Stimulated activated CD8-positive, alpha-beta memory T cell treated with anti-CD3 and anti-CD28 coated beads, Interleukin-7, amount 100 ng/mL, for 4 hours (primary cell): ENCODE measurements around the gene GNAI3.

Experiments used
- DNase-seq, 2 donors: peaks; one replicate each; pipeline ENCODE4 v3.0.0-alpha.2; 2020; ENCODE audit warnings: low read depth in 2 of 2

GNAI3 gene

GRCh38 chr1:109527098-109527811 lies 21.2 kb upstream of the GNAI3 start:
- DNase-seq, result no peak

GRCh38 chr1:109527846-109528695 lies 20.3 kb upstream of the GNAI3 start:
- no peak for DNase-seq

- no peak for DNase-seq
These were observed 19.7 kb upstream of the GNAI3 start for GRCh38 chr1:109528712-109529111.

GRCh38 chr1:109529881-109530456 lies 18.4 kb upstream of the GNAI3 start:
- DNase-seq, result no peak

GRCh38 chr1:109530457-109531087 lies 17.8 kb upstream of the GNAI3 start:
- DNase-seq, result no peak

- no peak for DNase-seq
These were observed 17.0 kb upstream of the GNAI3 start for GRCh38 chr1:109531380-109531779.

GRCh38 chr1:109531826-109532364 lies 16.5 kb upstream of the GNAI3 start:
- DNase-seq, result no peak

GRCh38 chr1:109532365-109533136 lies 15.9 kb upstream of the GNAI3 start:
- peak; percentile 72 to 85 for DNase-seq

- DNase-seq, result no peak
These were observed 14.0 kb upstream of the GNAI3 start for GRCh38 chr1:109534307-109534858.

GRCh38 chr1:109535481-109535880 lies 12.9 kb upstream of the GNAI3 start:
- DNase-seq, result no peak

GRCh38 chr1:109535971-109536491 lies 12.4 kb upstream of the GNAI3 start:
- DNase-seq, result no peak

- no peak for DNase-seq
These were observed 10.8 kb upstream of the GNAI3 start for GRCh38 chr1:109537450-109538178.

- no peak for DNase-seq
These were observed 9.4 kb upstream of the GNAI3 start for GRCh38 chr1:109538827-109539555.

GRCh38 chr1:109539676-109540075 lies 8.7 kb upstream of the GNAI3 start, which contains the start of gene GPR61:
Gene GPR61 (plus strand): TSS chr1:109539872. CDS start chr1:109543023, 3,151 bp downstream.
- DNase-seq, result no peak

GRCh38 chr1:109541102-109541501 lies 7.3 kb upstream of the GNAI3 start:
- DNase-seq, result no peak

- DNase-seq, result no peak
These were observed 5.8 kb upstream of the GNAI3 start for GRCh38 chr1:109542657-109543056.

GRCh38 chr1:109543283-109543987 lies 5.0 kb upstream of the GNAI3 start:
- no peak for DNase-seq

- no peak for DNase-seq
These were observed 4.3 kb upstream of the GNAI3 start for GRCh38 chr1:109543988-109544735.
